ENCODE measurements around the gene MCM8. TPM values are rescaled to one million over a fixed set of nuclear protein-coding genes. Genes with fewer than 3 reads are reported as not detected.

MCM8 gene
- polyA plus RNA-seq, 3 donors: 0.07 to 0.51 (median 0.18) TPM

DNA sequence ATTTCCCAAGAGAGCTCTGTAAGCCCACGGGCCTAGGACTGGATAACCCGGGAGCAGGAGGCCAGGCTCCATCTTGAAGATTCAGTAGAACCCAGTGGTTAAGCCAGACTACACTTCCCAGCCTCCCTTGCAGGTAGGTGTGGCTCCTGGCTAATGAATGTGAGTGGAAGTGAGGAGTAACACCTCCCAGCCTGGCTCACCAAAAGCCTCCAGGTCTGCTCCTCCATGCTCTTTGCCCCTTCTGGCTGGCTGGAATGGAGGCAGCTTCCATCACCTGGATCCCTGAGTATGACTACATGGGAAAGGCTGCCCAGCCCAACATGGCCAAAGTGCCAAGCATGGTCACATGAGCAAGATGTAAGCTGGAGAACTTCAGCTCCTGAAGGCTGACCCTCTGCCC, 93.7 kb downstream of the MCM8 start:
- H3K9me3 ChIP-seq (replicated peaks in 1 of 2; ENCODE audit: control insufficient read depth in 1 of 2, insufficient read depth in 1 of 2, low read length in 2 of 2): no peaks in the 10 kb centered on the region
- Mint-ChIP-seq H3K27me3 (ENCODE audit: low read depth in 3 of 3) (peaks cover 2 to 5% (median 2%) of the 10 kb centered on the region in 3 donors), H3K4me3 (no peak overlapping the region), H3K4me1 (no peaks in the 10 kb centered on the region), H3K27ac (no peak overlapping the region), H3K9me3 (peaks cover 0 to 8% (median 0%) of the 10 kb centered on the region in 7 donors), H3K36me3 (peaks cover 29 to 34% of the 10 kb centered on the region in 2 donors)
- TF ChIP-seq, protein P1, sequence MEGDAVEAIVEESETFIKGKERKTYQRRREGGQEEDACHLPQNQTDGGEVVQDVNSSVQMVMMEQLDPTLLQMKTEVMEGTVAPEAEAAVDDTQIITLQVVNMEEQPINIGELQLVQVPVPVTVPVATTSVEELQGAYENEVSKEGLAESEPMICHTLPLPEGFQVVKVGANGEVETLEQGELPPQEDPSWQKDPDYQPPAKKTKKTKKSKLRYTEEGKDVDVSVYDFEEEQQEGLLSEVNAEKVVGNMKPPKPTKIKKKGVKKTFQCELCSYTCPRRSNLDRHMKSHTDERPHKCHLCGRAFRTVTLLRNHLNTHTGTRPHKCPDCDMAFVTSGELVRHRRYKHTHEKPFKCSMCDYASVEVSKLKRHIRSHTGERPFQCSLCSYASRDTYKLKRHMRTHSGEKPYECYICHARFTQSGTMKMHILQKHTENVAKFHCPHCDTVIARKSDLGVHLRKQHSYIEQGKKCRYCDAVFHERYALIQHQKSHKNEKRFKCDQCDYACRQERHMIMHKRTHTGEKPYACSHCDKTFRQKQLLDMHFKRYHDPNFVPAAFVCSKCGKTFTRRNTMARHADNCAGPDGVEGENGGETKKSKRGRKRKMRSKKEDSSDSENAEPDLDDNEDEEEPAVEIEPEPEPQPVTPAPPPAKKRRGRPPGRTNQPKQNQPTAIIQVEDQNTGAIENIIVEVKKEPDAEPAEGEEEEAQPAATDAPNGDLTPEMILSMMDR (IDR thresholded peaks at IDR 0.05): no peak
- H3K27ac ChIP-seq (ENCODE audit: low read depth in 1 of 2, low read length in 2 of 2): no peak overlapping the region
- H3K9ac ChIP-seq (ENCODE audit: insufficient read depth, low read length, poor library complexity, severe bottlenecking): no peak overlapping the region
- no peaks in the 10 kb centered on the region for H3K79me2 ChIP-seq (ENCODE audit: insufficient read depth, low read length)
- H3K4me3 ChIP-seq (replicated peaks in 1 of 3; ENCODE audit: low read depth in 2 of 3, low read length in 3 of 3): no peak overlapping the region
- H4K20me1 ChIP-seq (ENCODE audit: insufficient read depth, low read length): no peaks in the 10 kb centered on the region
- DNase-seq: no peak
- no peaks in the 10 kb centered on the region for H3K27me3 ChIP-seq (ENCODE audit: control insufficient read depth in 2 of 2, insufficient read depth in 2 of 2, low read length in 2 of 2)
- no peaks in the 10 kb centered on the region for H3K4me1 ChIP-seq (ENCODE audit: control insufficient read depth in 1 of 2, insufficient read depth in 2 of 2, low read length in 2 of 2)
- no CpG with 5 or more reads among the region's 2 CpGs for WGBS (ENCODE audit: insufficient coverage)
- H2AFZ ChIP-seq (ENCODE audit: insufficient read depth, low read depth, low read length, poor library complexity, severe bottlenecking): no peak overlapping the region
- peaks cover 29 to 33% of the 10 kb centered on the region in 2 donors for H3K36me3 ChIP-seq (replicated peaks in 1 of 2; ENCODE audit: control insufficient read depth in 1 of 2, insufficient read depth in 2 of 2, low read length in 2 of 2)
- no peak overlapping the region for H3K4me2 ChIP-seq (replicated peaks; ENCODE audit: extremely low read depth, low read length, poor library complexity, severe bottlenecking)
- intact Hi-C loops (cut with micrococcal nuclease): no loop called here

DNA sequence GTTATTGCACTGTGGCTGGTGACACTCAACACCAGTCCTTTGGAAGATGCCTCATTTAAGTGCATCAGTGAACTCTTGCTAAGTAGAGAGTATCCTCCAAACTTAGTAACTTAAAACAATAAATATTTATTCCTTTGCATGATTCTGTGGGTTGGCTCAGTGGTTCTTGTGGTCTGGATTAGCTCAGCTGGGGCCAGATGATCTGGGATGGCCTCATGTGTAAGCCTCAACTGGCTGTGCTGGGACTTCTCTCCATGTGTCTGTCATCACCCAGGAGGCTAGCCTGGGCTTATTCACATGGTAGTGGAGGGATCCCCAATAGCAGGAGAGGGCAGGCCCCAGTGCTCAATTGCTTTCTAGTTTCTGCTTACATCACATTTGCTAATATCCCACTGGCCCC, 95.1 kb downstream of the MCM8 start:
- Mint-ChIP-seq H3K36me3 (peaks cover 15 to 20% of the 10 kb centered on the region in 2 donors), H3K4me3 (no peak overlapping the region), H3K27me3 (ENCODE audit: low read depth in 3 of 3) (peaks cover 6 to 14% (median 11%) of the 10 kb centered on the region in 3 donors), H3K4me1 (no peaks in the 10 kb centered on the region), H3K27ac (no peak overlapping the region), H3K9me3 (peaks cover 0 to 10% (median 0%) of the 10 kb centered on the region in 7 donors)
- no peaks in the 10 kb centered on the region for H3K79me2 ChIP-seq (ENCODE audit: insufficient read depth, low read length)
- no peaks in the 10 kb centered on the region for H4K20me1 ChIP-seq (ENCODE audit: insufficient read depth, low read length)
- H3K4me1 ChIP-seq (ENCODE audit: control insufficient read depth in 1 of 2, insufficient read depth in 2 of 2, low read length in 2 of 2): no peaks in the 10 kb centered on the region
- peaks cover 7 to 9% of the 10 kb centered on the region in 2 donors for H3K27me3 ChIP-seq (ENCODE audit: control insufficient read depth in 2 of 2, insufficient read depth in 2 of 2, low read length in 2 of 2)
- DNase-seq: no peak
- no peaks in the 10 kb centered on the region for H3K9me3 ChIP-seq (replicated peaks in 1 of 2; ENCODE audit: control insufficient read depth in 1 of 2, insufficient read depth in 1 of 2, low read length in 2 of 2)
- intact Hi-C loops (cut with micrococcal nuclease): no loop called here
- no peak overlapping the region for H3K9ac ChIP-seq (ENCODE audit: insufficient read depth, low read length, poor library complexity, severe bottlenecking)
- TF ChIP-seq, protein P1 (IDR thresholded peaks at IDR 0.05): no peak
- H2AFZ ChIP-seq (ENCODE audit: insufficient read depth, low read depth, low read length, poor library complexity, severe bottlenecking): no peak overlapping the region
- H3K36me3 ChIP-seq (replicated peaks in 1 of 2; ENCODE audit: control insufficient read depth in 1 of 2, insufficient read depth in 2 of 2, low read length in 2 of 2): peaks cover 15 to 18% of the 10 kb centered on the region in 2 donors
- no peak overlapping the region for H3K4me2 ChIP-seq (replicated peaks; ENCODE audit: extremely low read depth, low read length, poor library complexity, severe bottlenecking)
- H3K4me3 ChIP-seq (replicated peaks in 1 of 3; ENCODE audit: low read depth in 2 of 3, low read length in 3 of 3): no peak overlapping the region
- H3K27ac ChIP-seq (ENCODE audit: low read depth in 1 of 2, low read length in 2 of 2): no peak overlapping the region
